HepG2 (cell line): ENCODE results near the gene TFB1M. TPM values are rescaled to one million over a fixed set of nuclear protein-coding genes. Genes with fewer than 3 reads are reported as not detected.

Experiments used
- ZNF703 ChIP-seq: sonication (generic); formaldehyde crosslinking; IDR thresholded peaks from 2 replicates; pipeline ENCODE4 v1.5.1; 2020; ENCODE audit warnings: missing genetic modification reagents, mild to moderate bottlenecking, moderate library complexity, borderline replicate concordance
- polyA plus RNA-seq, 8 experiments: library from polyadenylated mRNA; depleted of rRNA in 3 of 8; stranded (reverse) in 7 of 8; unstranded in 1 of 8; fragments of >200 nt; fragmentation: Illumina TruSeq in 4 of 8; extraction: Trizol in 4 of 8; gene quantifications; 2 replicates each; pipeline versions ENCODE4 v1.2.1 to v1.2.3, GENCODE V29; 2011 to 2016; ENCODE audit warnings: low read depth in 4 of 8, missing spikeins in 1 of 8, mixed read lengths in 1 of 8; ENCODE audit not compliant: insufficient read depth in 1 of 8
- total RNA-seq, 5 experiments: library from RNA; depleted of rRNA; stranded (reverse); fragments of >200 nt; fragmentation: Illumina TruSeq; extraction: Trizol; gene quantifications; 2 replicates each; pipeline ENCODE4 v1.2.3, GENCODE V29; 2016; ENCODE audit warnings: low read depth in 1 of 5
- TF ChIP-seq, protein P1 (sequence below): sonication (generic); formaldehyde crosslinking; IDR thresholded peaks from 2 replicates; pipeline ENCODE4 v1.4.0; 2020; ENCODE audit warnings: missing genetic modification reagents
- TF ChIP-seq, protein P2 (sequence below): sonication (generic); formaldehyde crosslinking; IDR thresholded peaks from 2 replicates; pipeline ENCODE4 v1.5.0; 2020; ENCODE audit warnings: mild to moderate bottlenecking, missing genetic modification reagents, borderline replicate concordance
- TF ChIP-seq, protein P3 (sequence below): sonication (generic); formaldehyde crosslinking; IDR thresholded peaks from 2 replicates; pipeline ENCODE4 v1.5.0; 2020; ENCODE audit warnings: mild to moderate bottlenecking, missing genetic modification reagents, borderline replicate concordance

The TFB1M gene
- total and polyA plus RNA-seq, 2 of the 13 experiments (the other 11 are each of a cell fraction or from before 2014, with no cell fraction given), result 91.4 to 122 TPM

DNA sequence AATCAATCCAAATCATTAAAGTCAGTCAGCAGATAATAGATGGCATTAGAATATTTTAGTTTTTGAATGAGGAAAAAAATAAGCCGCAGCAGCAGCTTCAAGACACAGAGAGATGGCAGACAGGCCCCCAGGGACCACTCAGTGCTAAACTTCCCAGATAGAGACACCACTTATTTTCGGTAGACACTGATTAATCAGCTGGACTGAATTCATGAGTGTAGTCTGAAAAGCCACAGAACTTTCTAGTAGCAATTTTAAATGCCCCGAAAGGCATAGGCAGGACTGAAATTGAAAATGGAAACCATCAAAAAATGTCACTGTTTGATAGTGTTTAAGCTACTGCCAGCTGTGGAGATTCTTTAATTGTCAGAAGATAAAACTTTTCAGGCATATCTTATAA, 53.6 kb downstream of the TFB1M start (continued):
- TF ChIP-seq, protein P1, sequence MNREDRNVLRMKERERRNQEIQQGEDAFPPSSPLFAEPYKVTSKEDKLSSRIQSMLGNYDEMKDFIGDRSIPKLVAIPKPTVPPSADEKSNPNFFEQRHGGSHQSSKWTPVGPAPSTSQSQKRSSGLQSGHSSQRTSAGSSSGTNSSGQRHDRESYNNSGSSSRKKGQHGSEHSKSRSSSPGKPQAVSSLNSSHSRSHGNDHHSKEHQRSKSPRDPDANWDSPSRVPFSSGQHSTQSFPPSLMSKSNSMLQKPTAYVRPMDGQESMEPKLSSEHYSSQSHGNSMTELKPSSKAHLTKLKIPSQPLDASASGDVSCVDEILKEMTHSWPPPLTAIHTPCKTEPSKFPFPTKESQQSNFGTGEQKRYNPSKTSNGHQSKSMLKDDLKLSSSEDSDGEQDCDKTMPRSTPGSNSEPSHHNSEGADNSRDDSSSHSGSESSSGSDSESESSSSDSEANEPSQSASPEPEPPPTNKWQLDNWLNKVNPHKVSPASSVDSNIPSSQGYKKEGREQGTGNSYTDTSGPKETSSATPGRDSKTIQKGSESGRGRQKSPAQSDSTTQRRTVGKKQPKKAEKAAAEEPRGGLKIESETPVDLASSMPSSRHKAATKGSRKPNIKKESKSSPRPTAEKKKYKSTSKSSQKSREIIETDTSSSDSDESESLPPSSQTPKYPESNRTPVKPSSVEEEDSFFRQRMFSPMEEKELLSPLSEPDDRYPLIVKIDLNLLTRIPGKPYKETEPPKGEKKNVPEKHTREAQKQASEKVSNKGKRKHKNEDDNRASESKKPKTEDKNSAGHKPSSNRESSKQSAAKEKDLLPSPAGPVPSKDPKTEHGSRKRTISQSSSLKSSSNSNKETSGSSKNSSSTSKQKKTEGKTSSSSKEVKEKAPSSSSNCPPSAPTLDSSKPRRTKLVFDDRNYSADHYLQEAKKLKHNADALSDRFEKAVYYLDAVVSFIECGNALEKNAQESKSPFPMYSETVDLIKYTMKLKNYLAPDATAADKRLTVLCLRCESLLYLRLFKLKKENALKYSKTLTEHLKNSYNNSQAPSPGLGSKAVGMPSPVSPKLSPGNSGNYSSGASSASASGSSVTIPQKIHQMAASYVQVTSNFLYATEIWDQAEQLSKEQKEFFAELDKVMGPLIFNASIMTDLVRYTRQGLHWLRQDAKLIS, result no peak
- TF ChIP-seq, protein P2, sequence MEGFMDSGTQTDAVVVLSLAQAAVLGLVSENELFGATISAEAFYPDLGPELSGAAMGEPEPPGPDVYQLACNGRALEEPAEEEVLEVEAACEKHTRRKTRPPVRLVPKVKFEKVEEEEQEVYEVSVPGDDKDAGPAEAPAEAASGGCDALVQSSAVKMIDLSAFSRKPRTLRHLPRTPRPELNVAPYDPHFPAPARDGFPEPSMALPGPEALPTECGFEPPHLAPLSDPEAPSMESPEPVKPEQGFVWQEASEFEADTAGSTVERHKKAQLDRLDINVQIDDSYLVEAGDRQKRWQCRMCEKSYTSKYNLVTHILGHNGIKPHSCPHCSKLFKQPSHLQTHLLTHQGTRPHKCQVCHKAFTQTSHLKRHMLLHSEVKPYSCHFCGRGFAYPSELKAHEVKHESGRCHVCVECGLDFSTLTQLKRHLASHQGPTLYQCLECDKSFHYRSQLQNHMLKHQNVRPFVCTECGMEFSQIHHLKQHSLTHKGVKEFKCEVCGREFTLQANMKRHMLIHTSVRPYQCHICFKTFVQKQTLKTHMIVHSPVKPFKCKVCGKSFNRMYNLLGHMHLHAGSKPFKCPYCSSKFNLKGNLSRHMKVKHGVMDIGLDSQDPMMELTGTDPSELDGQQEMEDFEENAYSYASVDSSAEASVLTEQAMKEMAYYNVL (CRISPR knock-in tag), result no peak
- TF ChIP-seq, protein P3, sequence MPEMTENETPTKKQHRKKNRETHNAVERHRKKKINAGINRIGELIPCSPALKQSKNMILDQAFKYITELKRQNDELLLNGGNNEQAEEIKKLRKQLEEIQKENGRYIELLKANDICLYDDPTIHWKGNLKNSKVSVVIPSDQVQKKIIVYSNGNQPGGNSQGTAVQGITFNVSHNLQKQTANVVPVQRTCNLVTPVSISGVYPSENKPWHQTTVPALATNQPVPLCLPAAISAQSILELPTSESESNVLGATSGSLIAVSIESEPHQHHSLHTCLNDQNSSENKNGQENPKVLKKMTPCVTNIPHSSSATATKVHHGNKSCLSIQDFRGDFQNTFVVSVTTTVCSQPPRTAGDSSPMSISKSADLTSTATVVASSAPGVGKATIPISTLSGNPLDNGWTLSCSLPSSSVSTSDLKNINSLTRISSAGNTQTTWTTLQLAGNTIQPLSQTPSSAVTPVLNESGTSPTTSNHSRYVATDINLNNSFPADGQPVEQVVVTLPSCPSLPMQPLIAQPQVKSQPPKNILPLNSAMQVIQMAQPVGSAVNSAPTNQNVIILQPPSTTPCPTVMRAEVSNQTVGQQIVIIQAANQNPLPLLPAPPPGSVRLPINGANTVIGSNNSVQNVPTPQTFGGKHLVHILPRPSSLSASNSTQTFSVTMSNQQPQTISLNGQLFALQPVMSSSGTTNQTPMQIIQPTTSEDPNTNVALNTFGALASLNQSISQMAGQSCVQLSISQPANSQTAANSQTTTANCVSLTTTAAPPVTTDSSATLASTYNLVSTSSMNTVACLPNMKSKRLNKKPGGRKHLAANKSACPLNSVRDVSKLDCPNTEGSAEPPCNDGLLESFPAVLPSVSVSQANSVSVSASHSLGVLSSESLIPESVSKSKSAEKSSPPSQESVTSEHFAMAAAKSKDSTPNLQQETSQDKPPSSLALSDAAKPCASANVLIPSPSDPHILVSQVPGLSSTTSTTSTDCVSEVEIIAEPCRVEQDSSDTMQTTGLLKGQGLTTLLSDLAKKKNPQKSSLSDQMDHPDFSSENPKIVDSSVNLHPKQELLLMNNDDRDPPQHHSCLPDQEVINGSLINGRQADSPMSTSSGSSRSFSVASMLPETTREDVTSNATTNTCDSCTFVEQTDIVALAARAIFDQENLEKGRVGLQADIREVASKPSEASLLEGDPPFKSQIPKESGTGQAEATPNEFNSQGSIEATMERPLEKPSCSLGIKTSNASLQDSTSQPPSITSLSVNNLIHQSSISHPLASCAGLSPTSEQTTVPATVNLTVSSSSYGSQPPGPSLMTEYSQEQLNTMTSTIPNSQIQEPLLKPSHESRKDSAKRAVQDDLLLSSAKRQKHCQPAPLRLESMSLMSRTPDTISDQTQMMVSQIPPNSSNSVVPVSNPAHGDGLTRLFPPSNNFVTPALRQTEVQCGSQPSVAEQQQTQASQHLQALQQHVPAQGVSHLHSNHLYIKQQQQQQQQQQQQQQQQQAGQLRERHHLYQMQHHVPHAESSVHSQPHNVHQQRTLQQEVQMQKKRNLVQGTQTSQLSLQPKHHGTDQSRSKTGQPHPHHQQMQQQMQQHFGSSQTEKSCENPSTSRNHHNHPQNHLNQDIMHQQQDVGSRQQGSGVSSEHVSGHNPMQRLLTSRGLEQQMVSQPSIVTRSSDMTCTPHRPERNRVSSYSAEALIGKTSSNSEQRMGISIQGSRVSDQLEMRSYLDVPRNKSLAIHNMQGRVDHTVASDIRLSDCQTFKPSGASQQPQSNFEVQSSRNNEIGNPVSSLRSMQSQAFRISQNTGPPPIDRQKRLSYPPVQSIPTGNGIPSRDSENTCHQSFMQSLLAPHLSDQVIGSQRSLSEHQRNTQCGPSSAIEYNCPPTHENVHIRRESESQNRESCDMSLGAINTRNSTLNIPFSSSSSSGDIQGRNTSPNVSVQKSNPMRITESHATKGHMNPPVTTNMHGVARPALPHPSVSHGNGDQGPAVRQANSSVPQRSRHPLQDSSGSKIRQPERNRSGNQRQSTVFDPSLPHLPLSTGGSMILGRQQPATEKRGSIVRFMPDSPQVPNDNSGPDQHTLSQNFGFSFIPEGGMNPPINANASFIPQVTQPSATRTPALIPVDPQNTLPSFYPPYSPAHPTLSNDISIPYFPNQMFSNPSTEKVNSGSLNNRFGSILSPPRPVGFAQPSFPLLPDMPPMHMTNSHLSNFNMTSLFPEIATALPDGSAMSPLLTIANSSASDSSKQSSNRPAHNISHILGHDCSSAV (CRISPR knock-in tag), result no peak
- no peak for TF ChIP-seq ZNF703 (CRISPR knock-in tag)
